Left hindlimb (tissue), 1 donor: ENCODE measurements around the gene CLCNKA.
A peak's percentile ranks its signal among the peaks of the same experiment; 100 is the strongest.
"Not testable (repeated sequence)": the region's sequence is repeated elsewhere in the genome, so short reads cannot be mapped to it uniquely, and the experiment has no call there.

ENCODE experiments used
- DNase-seq: peaks from one replicate; pipeline ENCODE4 v3.0.0-alpha.2; 2018

The CLCNKA gene

DNA sequence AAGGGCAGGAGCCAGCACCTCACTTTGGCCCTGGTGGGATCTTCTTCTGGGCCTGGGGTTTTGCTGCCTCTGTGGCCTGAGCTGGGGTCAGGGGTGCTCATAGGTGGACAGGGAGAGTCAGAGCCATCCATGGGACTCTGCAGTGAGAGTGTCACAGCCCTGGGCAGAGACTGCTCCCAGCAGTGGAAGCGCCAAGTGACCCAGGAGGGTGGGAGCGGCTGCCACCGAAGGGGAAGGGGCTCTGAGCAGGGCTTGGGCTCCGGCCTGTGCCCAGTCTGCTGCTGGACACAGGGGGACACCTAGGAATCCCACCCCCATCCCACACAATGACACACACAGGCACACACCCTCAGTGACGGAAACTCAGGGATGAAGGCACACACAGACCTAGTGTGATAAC lies 22.1 kb downstream of the CLCNKA start:
- DNase-seq: no peak

DNA sequence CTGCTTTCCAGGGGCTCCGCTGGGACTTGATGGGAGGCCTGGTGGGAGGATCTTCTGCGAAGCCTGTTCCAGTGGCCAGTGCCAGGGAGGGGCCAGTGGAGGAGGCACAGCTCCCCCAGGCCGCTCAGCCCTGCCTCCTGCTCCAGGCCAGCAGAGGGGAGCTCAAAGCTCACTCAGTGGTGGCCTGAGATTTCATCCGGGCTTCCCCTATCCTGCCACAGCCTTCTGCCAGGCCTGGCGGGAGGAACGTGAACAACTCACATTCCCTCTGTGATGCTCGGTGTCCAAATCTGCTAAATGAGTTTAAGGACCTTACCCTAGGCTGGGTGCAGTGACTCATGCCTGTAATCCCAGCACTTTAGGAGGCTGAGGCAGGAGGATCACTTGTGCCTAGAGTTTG lies 25.0 kb downstream of the CLCNKA start:
- no peak for DNase-seq

DNA sequence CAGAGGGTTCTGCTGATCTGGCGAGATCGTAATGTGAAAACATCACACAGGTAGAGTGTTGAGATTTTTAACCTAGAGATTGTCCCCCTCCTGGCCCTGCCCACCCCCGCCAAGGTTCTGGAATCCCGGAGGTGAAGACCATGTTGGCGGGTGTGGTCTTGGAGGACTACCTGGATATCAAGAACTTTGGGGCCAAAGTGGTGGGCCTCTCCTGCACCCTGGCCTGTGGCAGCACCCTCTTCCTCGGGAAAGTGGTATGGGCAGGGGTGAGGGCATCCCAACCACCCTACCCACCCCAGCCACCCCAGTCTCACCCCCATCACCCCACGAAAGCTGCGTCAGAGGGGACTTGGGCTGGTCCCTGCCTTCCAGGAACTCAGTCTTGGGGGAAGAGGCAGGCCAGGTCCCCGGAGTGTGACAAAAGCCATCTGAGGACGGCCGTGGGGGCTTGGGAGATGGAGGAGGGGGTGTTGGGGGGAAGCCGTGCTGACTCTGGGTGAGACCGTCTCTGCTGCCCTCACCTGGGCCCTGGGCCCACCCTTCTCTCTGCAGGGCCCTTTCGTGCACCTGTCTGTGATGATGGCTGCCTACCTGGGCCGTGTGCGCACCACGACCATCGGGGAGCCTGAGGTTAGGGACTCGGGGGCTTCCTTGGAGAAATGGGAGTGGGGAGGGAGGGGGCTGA lies 26.1 kb downstream of the CLCNKA start:
- no peak for DNase-seq

DNA sequence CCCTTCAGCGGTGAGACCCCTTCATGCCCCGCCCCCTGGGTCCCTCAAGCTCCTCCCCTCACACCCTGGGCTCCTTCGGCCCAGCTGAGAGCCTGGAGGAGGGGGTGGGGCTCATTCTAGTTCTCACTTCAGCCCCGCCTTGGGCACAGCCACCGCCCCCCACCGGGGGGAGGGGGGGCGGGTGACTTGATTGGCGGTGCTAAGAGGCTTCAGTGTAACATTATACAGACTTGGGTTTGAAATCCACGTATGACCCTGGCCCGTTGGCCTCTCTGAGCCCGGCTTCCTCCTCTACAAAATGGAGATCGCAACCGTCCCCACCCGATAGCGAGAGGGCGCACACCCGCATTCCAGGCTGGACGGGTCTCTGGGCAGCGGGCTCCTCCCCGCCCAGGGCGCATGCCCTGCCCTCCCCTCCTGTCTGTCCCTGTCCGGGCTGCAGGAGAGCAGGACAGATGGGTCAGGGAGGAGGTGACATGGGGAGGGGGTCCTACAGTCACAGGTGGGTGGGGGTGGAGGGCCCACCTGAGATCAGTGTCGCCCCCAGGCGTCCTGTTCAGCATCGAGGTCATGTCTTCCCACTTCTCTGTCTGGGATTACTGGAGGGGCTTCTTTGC lies 26.8 kb downstream of the CLCNKA start:
- peak; percentile 75 for DNase-seq

DNA sequence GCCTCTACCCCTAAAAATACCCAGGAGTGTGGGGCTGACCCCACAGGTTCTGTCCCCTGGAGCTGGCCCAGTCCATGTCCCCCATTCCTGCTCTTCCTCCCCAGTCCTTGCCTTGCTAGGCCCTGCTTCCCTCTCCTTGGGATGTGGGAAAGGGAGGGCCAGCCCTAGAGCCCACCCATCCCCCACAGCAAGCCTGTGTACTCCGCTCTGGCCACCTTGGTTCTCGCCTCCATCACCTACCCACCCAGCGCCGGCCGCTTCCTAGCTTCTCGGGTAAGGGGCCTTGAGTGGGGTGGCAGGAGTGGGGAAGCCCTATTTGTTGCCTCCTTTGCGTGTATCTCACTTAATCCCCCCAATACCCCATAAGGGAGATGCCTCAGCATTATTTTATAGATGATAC lies 28.5 kb downstream of the CLCNKA start:
- no peak for DNase-seq

DNA sequence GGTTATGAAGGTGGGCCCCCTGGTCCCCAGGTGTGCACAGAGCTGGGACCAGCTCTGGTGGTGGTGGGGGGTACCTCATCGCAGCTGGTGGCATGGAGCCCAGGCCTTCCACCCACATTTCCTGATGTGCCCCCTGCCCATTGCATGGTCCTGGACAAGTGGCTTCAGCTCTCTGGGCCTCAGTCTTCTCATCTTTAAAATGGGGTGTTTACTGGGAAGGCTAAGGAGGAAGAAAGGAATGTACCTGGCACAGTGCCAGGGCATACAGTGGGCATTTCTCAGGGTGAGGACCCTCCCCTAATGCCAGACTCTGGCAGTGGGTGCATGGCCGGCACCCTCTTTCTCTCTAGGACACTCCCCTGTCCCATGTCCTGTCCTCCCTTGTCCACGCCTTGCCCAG lies 29.2 kb downstream of the CLCNKA start:
- no peak for DNase-seq

DNA sequence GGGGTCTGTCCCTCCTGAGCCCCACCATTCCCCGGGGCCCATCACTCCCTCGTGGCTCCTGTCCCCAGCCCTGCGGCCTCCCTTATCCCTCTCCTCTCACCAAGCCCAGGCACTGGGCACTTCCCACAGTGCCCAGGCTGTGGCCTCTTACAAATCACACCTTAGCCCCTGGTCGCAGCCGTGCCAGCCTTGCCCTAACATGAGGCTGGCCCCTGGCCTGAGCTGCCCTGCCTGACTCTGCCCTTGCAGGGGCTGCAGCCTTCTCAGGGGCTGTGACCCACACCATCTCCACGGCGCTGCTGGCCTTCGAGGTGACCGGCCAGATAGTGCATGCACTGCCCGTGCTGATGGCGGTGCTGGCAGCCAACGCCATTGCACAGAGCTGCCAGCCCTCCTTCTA lies 30.1 kb downstream of the CLCNKA start:
- DNase-seq: not testable (repeated sequence)

DNA sequence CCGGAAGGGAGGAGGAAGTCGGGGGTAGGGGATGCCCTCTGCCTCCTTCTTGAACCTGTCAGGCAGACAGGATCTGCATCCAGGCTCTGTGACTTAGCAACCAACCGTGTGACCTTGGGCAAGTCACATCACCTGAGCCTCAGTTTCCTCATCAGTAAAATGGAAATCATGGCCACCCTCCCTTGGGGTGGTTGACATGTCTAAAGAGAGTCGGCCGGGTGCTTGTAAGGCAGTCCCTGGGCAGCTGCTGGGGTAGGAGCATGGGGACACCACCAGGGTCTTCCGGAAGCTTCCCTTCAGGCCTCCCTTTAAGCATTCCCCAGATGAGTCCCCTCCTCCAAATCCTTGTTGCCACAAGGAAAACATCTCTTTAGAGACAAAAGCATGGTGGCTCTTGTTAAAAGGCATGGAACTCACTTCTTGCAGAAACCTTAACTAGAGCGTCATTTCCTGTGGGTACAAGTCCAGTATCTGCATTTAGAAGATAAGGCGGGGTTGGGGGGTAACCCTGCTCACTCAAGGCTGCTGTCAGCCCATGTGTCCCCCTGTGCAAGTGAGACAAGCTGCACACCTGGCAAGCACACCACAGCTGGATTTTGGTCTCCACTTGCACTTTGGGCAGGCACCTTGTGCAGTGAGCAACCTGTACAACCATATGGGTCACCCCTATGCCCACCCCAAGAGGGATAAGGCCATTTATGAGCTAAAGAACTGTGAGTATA lies 32.1 kb downstream of the CLCNKA start:
- DNase-seq: no peak

DNA sequence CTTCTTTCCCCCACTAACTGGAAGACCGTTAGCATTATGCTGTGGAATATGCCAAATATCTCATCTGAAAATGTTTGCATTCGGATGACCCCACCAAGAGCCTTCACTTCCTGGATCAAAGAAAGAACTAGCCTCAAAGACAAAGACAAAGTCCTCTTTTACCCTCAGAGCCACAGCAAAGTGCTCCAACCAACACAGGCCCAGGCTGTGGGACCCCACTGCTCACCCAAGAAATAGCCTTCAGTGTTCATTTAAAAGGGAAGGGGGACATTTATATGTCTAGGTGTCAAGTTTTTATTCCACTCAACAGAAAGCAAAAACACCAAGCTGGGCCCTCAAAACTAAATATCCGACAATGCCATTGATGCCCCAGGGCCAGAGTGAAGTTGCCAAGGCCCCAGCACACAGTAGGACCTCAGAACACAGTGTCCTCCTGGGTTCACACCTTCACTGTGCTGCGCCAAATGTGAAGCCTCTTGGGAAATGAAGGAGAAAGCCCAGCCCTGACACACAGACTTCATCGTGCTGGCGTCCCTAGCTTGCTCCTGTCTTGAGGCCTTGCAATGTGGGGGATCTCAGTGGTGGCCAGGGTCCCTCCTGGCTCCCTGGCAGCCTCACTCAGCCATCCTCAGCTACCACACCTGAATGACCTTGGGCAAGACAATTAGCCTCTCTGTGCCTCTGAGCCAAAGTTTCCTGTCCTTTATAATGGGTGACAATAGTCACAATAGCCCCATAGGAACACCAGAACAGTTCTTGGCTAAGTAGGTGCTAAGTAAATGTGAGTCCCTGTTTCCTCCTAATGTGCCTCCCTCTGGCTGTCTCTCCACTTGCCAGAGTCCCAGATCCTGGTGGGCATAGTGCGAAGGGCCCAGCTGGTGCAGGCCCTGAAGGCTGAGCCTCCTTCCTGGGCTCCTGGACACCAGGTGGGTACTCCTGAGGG lies 33.0 kb downstream of the CLCNKA start:
- DNase-seq: no peak

DNA sequence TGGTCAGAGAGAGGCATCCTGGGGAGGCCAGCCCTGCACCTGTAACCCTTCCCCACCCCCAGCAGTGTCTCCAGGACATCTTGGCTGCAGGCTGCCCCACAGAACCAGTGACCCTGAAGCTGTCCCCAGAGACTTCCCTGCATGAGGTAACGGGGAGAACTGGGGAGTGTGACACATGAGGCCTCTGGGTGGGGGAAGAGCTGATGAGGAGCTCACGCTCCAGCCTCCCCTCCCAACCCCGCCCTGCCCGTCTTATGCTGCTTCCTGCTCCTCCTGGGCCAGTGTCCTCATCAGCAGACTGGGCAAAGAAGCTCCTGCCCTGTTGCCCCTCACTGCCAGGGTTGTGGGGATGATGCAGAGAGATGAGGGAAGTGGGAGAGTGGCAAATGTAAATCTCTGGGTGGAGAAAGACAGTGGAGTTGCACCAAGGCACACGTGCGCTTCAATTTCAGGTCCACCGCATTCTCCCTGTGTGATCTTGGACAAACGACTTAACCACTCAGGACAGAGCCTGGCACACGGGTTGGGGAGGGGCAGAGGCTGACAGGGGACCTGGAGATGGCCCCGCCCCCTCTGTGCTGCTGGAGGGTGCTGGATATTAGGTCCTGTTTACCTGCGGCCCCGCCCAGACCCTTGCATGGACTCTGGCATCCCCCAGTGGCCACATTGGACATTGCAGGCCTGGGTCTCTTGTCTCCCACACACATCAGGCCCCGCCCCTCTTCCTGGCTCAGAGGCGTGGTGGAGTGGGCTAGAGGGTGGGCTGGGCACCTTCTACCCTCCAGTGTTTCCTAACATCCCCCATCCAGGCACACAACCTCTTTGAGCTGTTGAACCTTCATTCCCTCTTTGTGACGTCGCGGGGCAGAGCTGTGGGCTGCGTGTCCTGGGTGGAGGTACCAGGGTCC lies 34.0 kb downstream of the CLCNKA start:
- peak; percentile 84 for DNase-seq

DNA sequence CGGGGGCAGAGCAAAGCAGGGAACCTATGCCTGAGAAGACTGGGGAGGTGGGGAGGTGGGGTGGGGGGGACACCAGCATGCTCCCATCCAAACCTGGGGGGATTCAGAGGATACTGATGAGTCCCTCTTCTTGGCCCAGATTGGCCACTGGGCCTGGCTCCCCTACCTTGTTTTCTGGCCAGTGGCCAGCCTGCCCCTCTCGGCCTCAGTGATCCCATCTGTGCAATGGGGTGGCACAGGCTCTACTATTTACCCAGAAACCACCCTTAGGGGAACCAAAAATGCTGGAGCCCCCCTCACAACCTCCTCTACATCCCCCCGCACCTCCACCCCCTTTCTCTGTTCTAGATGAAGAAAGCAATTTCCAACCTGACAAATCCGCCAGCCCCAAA lies 34.7 kb downstream of the CLCNKA start:
- DNase-seq: not testable (repeated sequence)

DNA sequence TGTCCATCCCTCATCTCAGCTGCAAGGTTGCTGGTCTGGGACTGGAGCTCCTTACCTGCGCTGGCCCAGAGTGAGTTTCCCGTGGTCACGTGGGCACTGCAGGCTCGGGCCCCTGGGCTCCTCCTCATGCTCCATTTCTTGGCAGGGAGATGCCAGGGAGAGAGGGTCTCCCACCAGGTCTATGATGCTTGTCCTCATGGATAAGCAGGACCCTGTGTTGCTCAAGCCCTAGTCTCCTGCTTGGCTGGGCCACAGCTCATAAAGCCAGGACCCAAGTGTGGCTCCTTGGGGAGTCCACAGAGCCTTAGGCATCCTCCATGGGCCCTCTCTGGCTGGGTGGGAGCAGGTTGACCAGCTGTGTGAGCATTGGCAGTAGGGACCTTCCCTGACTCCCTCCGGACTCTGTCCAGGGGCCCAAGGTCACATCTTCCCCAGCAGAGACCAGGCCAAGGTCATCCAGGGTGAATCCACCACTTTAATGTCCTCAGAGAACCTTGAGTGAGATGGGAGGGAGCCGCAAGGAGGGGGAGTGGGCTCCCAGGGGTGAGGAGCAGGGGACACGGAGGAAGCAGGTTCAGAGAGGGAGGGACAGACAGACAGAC lies 35.6 kb downstream of the CLCNKA start:
- not testable (repeated sequence) for DNase-seq

DNA sequence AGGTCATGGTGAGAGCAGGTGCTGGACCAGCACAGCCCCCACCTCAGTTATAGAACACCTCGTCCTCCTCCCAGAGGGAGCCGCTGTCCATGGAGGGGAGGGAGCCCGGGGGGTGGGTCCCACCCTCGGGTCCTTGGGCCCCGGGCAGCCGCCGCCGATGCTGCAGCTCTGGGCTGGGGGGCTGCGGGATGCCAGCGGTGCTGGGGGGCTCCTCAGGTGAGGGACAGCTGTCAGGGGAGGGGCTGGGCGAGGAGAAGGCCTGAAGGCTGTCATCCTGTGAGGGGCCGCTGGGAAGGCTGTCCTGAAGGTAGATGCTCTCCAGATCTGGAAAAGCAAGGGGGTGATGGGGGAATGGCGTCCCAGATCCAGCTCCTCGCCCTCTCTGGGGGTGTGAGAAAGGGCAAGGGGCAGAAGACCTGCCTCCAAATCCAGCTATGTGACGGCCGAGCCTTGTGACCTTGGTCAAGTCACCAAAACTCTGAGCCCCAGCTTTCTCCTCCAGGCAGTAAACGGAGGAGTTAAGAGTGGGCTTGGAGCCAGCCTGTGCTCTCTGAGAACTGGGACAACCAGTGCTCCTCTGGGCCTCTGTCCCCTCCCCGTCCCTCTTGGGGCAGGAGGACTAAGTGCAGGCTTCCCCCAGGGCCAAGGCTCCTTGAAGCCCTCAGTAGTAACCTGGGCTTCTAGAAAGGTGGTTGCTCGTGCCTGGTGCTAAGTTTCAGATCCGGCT lies 36.7 kb downstream of the CLCNKA start:
- DNase-seq: not testable (repeated sequence)

DNA sequence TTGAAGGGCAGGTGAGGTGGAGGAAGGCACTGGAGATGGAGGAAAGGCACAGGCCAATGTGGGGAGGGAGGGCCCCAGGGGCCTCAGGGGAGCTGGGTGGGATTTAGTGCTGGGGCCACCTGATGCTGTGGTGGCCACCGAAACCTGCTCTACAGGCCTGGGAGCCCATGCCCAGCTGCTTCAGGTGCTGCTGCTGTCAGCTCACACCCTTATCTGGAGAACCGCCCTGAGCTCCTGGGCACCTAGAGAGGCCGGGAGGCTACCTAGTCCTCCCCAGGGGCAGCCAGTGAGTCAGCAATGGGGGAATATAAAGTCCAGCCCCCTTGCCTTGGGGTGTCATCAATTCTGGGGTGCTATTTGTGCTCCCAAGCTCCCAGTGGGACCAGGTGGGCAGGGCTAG lies 39.4 kb downstream of the CLCNKA start:
- no peak for DNase-seq

DNA sequence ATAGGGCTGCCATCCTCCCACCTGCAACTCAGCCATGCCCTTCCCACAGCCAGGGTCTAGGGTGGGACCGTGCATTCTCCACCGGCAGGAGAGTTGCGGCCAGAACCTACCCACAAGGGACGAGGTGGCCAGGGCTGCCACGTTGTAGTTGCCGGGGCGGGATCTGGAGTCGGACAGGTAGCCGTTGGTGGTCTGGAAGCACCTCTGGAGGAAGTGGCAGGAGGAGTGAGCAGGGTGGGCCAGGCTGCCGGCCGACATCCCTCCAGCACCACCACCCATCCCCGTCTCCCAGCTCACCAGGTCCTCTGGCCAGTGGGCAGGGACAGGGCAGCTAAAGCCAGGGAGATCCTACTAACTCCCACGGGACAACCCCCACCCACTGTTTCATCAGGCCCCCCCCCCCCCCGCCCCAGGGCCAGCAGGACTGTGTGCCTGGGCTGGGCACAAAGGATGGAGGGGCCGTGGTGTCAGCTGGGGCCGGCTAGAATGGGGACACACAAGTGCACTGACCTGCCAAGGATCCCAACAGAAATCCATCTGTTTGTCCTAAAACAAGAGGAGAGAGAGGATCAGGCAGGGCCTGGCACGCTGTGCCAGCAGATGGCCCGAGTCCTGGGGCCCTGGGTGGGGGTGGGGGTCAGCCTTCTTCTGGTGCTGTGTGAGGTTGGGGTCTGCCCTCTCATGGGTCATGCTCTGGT lies 40.3 kb downstream of the CLCNKA start:
- DNase-seq: not testable (repeated sequence)

DNA sequence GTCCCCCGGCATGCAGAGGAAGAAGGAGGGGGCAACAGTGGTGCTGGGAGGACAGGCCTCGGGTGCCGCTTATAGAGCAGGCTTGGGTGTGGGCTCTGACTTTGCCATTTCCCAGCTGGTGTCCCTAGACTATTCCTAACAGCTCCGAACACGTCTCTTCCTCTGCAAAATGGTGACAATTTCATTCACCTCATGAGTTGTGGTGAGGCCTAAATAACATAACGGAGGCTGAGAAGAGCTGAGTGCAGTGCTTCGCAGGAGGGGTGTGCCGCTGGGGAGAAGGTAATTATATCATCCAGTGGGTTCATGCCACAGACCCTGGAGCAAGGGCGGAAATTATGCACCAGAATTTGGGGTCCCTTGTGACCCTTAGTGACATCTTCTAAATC lies 40.8 kb downstream of the CLCNKA start:
- not testable (repeated sequence) for DNase-seq

DNA sequence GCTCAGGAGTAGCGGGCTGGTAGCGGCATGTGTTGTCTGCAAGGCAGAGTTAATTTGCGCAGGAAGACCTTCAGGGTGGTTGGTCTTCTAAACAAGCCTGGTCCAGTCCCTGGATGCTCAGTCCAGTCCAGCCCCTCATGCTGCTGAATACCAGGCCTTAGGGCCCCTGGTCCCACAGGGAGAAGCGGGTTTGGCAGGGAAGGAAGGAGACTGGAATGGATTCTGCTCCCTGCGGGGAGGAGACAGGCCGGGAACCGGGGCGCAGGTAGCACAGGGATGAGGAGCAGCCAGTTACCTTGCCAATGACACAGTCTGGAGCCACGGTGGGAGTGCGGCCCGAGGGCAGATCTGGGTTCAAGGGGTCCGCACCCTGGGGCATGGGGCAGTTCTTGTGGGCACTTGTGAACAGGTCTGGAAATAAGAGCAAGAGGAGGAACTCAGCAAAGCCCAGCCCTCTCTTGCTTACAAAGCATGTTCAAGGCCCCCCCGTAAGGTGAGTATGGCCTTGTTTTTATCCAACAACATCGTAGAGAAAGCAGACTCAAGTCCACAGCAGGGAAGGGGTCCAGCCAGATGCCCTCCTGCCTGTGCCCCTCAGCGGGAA lies 41.5 kb downstream of the CLCNKA start:
- DNase-seq: no peak

DNA sequence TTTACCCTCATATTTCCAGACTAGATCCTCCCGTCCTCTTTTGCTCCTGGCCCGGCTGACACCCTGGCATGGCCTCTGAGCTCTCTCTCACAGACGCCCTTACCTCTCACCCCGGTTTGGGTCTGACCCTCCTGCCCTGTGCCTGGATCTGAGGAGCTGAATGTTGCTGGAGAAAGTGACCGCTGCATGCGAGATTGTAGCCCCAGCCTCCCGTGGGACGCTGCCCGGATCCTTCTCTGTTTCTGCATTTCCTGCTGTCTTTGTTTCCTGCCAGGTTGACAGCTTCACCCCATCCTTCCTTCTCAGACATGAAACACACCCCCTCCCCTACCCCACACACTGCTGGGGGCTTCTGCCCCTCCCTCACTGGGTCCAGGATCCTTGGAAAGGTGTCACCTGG lies 42.1 kb downstream of the CLCNKA start:
- no peak for DNase-seq

DNA sequence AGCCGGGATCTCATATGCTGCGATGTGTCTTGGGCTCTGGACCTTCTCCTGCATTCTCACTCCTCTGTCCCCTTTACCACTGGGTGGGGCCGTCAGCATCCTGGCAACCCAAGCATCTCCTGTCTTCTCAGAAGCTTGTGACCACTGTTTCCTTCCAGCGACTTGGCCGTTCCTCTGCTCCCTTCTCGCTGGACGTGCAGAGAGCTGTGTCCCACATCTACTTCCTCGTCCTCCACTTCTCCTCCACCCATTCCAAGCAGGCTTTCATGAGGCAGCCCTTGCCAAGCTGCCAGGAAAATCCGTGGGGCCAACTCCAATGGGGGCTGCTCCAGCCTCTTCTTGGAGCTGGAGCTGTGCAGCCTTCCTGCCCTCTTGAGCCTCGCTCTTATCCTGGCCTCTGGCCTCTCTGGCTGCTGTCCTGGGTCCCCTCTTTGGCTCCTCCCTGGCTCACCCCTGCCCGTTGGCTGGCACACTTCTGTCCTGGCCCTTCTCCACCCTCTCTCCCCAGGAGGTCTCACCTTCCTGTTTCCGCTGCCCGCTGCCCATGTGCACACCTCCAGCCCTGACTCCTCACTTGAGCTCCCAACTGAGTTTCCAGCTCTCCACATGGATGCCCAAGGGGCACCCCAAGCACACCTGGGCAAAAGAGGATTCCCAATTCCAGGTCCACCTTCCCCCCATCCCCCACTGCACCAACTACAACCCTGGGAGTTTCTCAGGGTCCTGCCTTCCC lies 42.9 kb downstream of the CLCNKA start:
- DNase-seq: no peak
